NCI-H748 (cell line): ENCODE measurements around the gene MYO3A.

Source experiments
- DNase-seq: peaks from one replicate; lab custom pipeline; 2025; ENCODE audit not compliant: unreplicated experiment; lab: John Stamatoyannopoulos, UW

MYO3A gene

DNA sequence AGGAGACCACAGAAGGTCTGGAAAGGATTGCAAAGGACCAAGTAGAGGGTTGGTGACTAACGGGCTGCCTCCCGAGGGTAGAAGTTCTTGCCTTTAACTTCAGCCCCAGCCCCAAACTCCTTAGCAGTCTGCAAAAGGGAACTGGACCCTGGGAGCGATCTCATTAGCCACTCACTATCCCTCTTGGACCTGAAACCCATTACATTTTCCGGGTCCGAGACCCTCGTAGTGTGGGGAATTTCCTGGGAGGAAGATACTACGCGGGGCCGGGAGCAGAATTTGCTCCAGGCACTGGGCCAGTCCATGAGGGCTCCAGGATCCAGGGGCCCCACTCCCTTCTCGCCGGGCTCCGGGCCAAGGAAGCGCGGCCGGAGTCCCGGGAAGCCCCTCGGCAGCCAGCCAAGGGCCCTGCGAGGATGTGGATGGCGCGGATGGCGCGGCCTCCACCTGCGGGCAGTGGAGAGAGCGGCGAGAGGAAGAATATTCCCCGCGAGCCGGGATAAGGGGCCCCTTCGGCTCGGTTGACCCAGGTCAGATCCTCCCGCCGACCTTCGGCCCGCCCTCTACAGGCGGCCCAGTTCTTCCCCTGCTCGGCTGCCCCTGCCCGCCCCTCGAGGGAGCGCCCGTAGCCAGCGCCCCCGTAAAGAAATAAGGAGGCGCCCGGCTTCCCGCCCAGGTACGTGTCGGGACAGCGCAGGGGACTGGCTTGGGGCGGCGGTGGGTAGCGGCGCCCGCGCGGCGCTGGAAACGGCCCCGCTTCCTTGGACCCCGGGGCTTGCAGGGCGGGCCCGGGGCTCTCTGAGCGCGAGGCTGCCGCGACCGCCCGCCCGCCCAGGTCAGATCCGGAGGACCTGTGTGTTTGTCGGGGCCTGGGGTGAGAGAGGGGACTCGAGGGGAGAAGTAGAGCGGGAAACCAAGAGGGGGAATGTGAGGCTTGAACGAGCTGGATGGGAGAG lies at the start of gene MYO3A:
Gene MYO3A, plus strand, starts transcription at position 577 of the 956 bp plus-strand sequence. CDS start 17,882 bp downstream, outside the sequence.
- peak; percentile 79 for DNase-seq

GRCh38 chr10:25888627-25889026 lies 45.4 kb upstream of the MYO3A start:
- DNase-seq = peak; percentile 62

DNA sequence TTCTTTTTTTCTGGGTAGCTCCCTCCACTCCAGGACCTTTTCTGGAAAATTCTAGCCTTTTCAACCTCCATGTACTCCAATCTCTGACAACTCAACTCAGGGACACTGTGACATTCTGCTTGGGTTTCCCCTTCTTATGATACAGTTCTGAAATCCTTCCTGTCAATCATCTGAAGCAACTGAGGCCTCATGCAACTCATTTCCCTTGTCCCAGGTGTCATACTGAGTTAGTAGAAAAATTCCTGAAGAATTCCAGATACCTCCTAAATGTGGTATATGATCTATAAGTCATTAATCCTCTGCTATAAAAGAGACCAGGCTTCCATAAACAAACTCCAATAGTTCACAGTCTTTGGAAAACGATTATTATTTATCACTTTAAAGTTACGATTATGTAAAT lies 43.0 kb upstream of the MYO3A start:
- no peak for DNase-seq

GRCh38 chr10:25895856-25896255 lies 38.2 kb upstream of the MYO3A start:
- DNase-seq = no peak

GRCh38 chr10:25896421-25896820 lies 37.6 kb upstream of the MYO3A start:
- DNase-seq = no peak

GRCh38 chr10:25899304-25899703 lies 34.7 kb upstream of the MYO3A start:
- no peak for DNase-seq

- no peak for DNase-seq
Observed at GRCh38 chr10:25901199-25901598, 32.8 kb upstream of the MYO3A start.

- no peak for DNase-seq
Observed at GRCh38 chr10:25902002-25902401, 32.0 kb upstream of the MYO3A start.

GRCh38 chr10:25907261-25907660 lies 26.8 kb upstream of the MYO3A start:
- no peak for DNase-seq

GRCh38 chr10:25912866-25913265 lies 21.2 kb upstream of the MYO3A start:
- no peak for DNase-seq

- DNase-seq = no peak
Observed at GRCh38 chr10:25914776-25915175, 19.3 kb upstream of the MYO3A start.

- peak; percentile 80 for DNase-seq
Observed at GRCh38 chr10:25934621-25935139, 651 bp downstream of the MYO3A start.

DNA sequence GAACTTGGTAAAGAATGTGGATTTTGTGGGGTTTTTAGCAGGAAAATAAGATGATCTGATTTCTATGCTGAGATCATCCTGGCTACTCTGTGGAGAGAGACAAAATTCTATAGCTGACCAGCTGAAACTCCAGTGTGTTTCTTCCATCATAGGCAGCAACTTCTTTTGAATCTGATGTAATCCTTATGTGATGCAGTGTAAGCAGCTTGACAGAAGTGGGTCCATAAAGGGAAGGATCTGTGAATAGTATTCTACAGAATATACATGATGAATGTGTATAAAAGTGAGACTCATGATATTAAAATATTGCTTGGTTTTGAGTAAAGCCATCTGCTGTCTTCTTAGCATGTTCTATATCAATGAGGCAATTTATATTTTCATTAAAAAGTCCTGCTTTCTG lies 4.4 kb downstream of the MYO3A start:
- DNase-seq = no peak

- DNase-seq = no peak
Observed at GRCh38 chr10:25944771-25945170, 10.7 kb downstream of the MYO3A start.

DNA sequence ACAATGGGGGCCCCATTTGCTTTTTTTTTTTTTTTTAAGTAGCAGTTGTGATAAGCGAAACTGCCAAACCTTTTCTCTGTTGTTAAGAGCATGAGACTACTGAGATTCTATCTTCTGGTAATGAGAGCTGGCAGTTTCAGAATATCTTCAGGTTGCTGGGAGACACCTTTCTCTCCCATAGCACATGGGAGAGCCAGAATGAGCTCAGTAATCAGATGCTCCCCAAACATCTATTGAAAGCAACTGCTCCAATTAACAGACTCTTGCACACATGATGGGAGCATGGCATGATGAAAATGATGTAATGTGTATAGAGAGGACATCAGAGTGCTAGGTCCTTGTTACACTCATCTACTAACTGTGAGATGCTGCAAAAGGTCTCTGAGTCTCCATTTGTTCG lies 18.8 kb downstream of the MYO3A start:
- peak; percentile 42 for DNase-seq

- no peak for DNase-seq
Observed at GRCh38 chr10:25954851-25955250, 20.8 kb downstream of the MYO3A start.

DNA sequence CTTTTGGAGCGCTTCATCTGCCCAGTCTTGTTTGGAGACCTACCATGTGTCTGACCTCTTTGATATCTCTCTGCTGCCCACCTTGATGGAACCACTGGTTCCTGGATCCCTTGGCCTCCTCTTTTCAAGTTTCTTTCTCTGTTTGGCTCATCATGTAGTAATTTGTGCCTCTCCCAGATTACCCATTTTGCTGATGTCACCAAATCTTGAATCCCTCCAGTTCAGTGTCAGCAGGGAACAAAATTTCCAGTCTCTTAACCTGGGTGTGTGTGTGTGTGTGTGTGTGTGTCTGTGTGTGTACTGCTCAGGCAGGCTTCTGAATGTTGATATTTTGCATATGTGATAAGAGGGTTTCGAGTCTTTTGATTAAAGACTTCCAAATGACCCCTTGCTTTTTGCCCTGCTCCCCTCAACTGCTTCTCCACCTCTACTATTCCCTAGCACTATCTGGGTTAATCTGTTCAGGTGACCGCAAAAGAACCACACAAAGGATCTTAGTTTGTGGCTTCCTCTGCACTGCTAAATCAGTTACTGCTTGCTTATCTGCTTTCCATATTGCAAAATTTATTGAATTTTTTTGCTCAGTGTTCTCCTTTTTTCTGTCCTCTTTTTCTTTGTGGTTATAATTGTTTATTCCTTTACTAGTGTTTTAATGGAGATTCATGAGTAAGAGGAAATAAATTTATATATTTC lies 25.7 kb downstream of the MYO3A start:
- no peak for DNase-seq

GRCh38 chr10:25965584-25965983 lies 31.6 kb downstream of the MYO3A start:
- no peak for DNase-seq

DNA sequence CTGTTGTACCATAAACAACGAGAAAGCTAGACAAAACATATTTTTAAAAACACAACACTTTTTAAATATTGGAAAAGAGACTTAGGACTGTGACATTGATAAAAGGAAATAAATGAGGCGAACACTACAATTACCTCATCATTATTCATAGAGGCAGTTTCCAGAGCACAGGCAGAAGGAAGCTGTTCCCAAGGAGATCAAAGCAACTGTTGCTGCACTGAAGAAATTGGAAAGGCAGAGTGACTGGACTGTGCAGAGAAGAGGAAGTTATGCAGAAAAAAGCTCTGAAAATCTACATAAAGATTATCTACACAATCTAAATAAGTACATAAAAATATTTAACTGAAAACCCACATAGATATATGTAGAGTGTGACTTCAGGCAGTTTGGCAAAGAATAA lies 32.8 kb downstream of the MYO3A start:
- no peak for DNase-seq

GRCh38 chr10:25972631-25973030 lies 38.6 kb downstream of the MYO3A start:
- no peak for DNase-seq

DNA sequence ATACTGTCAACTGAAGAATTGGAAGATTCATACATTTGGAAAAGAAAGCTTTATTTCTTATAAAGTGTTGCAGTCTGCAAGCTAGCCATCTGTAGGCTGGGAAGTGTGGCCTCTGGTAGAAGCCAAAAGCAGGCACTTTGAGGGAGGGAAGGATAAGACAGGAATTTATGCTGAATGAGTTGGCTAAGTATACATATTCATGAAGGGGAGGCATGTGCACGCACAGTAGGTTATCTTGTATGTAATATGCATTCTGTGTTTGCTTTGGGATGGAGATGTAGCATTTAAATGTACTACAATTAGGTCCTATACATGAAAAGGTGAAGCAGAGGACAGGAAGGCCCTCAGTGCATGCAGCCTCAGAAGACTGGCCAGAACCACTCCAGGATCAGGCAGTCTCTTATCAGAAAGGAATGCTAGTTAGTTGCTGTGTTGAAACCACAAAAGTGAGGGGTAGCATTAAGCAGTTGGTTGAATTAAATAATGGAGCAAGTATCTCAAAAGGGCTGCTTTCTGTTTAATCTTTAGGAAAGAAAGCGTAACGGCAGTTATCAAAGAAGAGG lies 40.9 kb downstream of the MYO3A start:
- DNase-seq = no peak

- DNase-seq = no peak
Observed at GRCh38 chr10:25978771-25979170, 44.7 kb downstream of the MYO3A start.
